ENCODE data around the gene CELF4.
"Not testable (repeated sequence)": the region's sequence is repeated elsewhere in the genome, so short reads cannot be mapped to it uniquely, and the experiment has no call there.

Gene CELF4

DNA sequence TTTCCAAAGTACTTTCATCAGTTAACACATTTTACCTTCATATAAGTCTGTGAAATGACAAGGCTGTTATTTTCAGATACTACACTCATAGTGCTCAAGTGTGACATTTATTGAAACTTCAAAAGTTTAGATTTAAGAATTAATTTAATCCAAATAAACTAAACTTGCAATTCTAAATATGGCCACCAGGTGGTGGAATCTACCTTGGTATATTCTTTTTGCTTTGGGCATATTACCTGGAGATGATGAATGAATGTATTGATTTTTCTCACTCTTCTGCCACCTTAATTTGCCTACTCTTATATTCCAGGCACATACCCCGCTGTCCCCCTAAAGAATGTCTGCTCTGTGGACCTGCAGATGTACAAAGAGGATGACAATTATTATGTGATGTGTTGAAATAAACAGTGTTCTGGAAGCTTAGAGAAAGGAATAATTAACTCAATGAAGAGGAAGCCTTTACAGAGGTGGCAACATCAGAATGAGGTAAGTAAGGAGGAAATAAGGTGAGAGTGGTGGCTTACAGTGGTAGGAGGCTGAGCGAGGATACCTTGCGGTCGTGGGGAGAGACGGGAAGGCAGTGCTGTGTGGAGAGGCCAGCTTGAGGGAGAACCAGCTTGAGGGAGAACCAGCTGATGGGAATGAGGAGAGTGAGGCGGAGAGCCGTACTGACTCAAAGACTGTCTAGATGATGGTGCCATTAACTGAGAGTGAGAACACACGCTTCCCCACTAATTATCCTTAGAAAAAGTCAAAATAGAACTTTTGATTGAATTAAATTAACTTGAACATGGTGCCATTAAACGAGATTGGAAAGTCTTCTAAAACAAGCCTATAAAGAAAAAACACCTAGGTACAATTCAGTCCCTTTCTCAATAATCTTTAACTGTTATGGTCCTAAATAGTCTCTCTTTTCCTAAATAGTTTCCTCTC, 179.5 kb downstream of the CELF4 start:
- DNase-seq, result peak; percentile 12

- no peak for DNase-seq
These were observed 181.6 kb downstream of the CELF4 start for GRCh38 chr18:37383846-37384595.

DNA sequence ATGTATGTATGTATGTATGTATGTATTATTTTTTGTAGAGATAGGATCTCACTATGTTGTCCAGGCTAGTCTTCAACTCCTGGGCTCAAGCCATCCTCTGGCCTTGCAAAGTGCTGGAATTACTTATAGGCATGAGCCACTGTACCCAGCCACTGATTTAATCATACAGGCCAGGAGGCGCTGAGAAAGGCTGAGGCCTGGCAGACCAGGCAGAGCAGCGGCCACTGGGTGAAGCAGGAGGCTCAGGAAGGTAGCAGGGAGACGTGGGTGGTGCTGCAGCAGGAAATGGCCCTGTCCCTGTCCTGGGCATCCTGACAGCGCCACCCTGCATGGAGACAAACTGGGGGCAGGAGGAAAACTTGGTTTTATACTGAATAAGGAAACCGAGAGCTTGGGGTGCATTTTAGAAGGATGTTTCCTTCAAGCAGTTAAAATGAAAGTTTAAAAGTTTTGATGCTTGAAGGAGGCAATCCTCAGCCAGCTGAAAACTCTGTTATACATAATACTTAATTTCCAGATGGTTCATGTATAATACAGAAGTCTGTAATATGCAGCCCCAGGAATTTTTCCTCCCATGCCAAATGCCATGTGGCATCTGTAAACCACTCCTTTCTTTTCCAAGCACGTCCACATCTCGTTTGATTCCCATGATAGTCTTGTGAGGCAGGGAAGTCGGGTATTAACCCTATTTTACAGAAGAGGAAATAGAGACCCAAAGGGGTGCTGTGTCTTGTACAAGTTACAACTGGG, 182.4 kb downstream of the CELF4 start:
- DNase-seq, result no peak

DNA sequence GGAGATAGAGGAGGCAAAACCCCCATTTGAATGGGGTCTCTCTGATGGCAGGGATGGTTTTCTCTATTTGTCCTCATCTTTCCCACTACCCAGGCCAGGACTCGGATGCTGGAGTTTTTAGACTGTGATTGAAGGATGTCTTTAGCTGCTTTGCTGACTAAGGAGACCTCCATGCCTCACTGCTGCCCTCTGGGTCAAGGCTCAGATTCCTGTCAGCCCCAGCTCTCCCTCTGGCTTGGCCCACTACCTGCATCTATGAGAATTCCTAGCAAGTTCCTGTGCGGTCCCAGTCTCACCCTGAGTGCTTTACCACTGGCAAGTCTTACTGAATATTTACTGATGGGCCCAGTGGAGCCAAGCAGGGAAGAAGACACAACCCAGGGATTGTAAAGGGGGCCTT, 184.0 kb downstream of the CELF4 start:
- no peak for DNase-seq

DNA sequence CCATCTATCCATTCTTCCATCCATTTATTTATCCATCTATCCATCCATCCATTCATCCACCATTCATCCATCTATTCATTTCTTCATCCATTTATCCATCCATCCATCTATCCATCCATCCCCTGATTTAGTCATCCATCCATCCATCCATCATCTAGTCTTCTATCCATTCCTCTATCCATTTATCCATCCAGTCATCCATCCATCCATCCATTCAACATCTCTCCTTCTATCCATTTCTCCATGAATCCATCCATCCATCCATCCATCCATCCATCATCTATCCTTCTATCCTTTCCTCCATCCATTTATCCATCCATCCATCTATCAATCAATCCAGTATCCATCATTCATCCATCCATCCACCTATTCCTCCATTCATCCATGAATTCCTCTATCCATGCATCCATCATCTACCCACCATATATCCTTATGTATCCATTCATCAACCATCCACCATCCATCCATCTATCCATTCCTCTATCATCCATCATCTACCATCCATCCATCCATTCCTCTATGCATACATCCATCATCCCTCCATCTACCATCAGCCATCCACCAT, 185.0 kb downstream of the CELF4 start:
- DNase-seq, result no peak

- no peak for DNase-seq
These were observed 187.1 kb downstream of the CELF4 start for GRCh38 chr18:37378336-37379010.

- DNase-seq, result no peak
These were observed 190.4 kb downstream of the CELF4 start for GRCh38 chr18:37375181-37375580.

GRCh38 chr18:37368110-37368954, 197.3 kb downstream of the CELF4 start:
- no peak for DNase-seq

GRCh38 chr18:37364237-37364636, 201.4 kb downstream of the CELF4 start:
- peak; percentile 25 for DNase-seq

- DNase-seq, result no peak
These were observed 203.3 kb downstream of the CELF4 start for GRCh38 chr18:37362158-37362890.

DNA sequence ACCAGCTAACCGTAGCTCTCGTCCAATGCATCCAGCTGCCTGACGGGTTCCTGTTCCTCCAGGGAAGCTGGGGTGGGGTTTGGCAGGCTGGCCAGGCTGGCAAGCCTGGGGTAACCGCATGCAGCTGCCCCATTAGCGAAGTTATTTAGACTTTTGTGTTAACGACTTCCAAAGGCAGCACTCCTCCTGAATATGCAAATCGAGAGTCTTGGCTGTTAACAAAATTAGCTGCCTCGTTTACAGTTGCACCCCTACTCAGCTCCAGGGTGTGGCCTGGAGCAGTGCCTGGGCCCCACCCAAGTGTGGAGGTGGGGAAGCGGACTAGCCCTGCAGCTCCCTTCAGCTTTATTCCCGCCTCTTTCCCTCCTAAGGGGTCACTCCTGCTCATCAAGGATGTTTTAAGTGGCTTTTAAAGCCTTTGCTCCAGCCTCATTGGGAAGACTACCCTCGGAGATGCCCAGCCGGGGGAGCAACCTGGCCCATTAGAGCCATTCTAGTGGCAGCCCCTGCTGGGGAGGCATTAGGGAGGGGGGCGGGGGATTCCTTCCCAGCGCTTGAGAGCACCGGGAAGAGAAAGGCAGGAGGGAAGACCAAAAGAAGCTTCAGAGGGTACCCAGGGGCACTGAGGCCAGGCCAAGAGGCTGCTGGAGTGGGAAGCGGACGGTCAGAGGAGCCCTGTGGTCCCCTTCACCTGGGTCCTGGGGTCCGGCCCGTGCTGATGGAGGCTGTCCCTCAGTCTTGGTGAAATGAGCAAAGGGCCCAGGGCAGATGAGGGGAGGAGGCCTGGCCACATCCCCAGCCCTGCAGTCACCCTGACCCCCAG, 204.1 kb downstream of the CELF4 start:
- peak; percentile 82 for DNase-seq

- DNase-seq, result not testable (repeated sequence)
These were observed 207.5 kb downstream of the CELF4 start for GRCh38 chr18:37358061-37358460.

- DNase-seq, result no peak
These were observed 209.8 kb downstream of the CELF4 start for GRCh38 chr18:37355772-37356171.

DNA sequence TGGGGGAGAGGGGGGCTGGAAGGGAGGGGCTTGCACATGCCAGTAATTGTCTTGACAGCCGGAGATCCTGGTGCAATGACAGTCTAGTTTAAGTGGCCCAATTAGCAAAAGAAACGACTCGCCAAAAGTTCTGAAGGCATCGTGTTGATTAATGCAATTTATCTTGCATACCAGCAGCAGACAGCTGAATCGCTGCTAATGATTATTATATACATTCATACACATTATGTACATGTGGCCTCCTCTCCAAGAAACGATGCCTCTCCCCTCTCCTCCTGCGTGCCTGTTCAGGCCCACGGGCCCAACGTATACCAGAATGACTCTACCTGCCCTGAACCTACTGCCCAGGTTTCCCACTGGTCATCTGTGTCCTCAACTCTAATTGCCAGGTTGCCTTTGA, 214.5 kb downstream of the CELF4 start:
- DNase-seq, result no peak

GRCh38 chr18:37348729-37349128, 216.9 kb downstream of the CELF4 start:
- no peak for DNase-seq

DNA sequence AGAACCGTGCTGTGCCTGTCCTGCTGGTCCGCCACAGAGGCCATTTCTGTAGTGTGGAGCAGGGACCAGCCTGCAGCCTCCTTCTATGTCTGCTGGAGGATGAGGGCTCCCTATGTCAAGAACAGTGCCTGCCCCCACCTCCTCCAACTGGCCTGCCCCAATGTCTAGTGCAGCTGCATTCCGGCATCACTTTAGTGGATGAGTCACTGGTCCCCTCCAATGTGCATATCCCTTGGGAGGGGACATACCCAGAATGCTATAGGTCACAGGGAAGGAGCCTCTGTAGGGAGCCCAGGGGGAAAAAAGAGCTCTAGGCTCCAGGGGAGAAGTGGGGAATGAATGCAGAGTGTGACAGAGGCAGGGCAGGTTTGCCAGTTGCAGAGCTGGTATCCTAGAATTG, 219.6 kb downstream of the CELF4 start:
- DNase-seq, result no peak

- peak; percentile 50 for DNase-seq
These were observed 222.1 kb downstream of the CELF4 start for GRCh38 chr18:37343542-37343851.

DNA sequence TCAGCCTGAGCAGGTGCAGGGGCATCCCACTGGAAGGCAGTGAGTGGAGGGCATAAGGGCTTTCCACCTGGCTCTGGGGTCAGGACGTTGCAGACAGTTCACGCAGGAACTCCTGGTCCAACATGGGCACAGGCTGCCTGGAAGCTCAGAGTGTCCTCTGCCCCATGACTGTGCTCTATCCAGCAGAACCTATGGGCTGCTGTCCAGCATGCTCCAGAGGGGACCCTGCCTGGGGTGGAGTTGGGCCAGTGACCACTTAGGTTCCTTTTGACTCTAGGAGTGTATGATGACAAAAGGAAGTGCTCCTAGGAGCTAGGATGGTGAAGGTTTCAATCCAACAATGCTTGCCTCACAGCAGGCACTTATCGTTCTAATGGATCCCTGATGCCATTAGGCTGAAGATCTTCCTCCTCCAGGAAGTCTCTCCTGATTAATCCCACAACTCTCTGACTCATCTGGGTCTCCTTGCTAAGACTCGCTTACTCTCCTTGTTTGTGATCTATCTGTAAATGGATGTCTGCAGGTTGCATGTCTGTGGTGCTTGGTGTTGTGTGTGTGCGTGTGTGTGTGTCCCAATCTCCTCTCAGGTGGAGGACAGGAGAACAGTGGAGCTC, 224.0 kb downstream of the CELF4 start:
- no peak for DNase-seq

- no peak for DNase-seq
These were observed 224.6 kb downstream of the CELF4 start for GRCh38 chr18:37341016-37341415.

All from NCI-H1105 (cell line).